ENCODE measurements around the gene DBP. TPM values are rescaled to one million over a fixed set of nuclear protein-coding genes. Genes with fewer than 3 reads are reported as not detected.

Gene DBP
- polyA plus RNA-seq, 2 of the 4 experiments (the other 2 are of a cell fraction): 2.5 to 3.8 TPM

DNA sequence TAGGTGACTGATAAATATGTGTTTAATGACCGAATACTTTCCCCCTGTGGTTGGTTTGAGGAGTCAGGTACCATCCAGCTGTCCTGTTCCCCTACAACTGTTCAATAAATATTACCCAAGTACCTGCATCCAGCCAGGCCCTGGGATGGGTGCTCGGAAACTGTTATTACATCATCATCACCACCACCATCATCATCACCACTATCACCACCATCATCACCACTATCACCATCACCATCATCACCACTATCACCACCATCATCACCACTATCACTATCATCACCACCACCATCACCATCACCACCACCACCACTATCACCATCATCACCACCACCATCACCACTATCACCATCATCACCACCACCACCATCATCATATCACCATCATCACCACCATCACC lies 31.6 kb upstream of the DBP start:
- no peak for ATAC-seq
- 77% methylated on average over 2 of the region's 2 CpGs for WGBS (ENCODE audit: missing lambda C conversion rate)
- TF ChIP-seq HOXA7 (CRISPR knock-in tag; IDR thresholded peaks at IDR 0.05): no peak
- no peak for TF ChIP-seq MAZ (IDR thresholded peaks at IDR 0.05; ENCODE audit: borderline replicate concordance, low read depth, low read length)
- TF ChIP-seq CBX2 (IDR thresholded peaks at IDR 0.05; ENCODE audit: borderline replicate concordance, low read depth): no peak
- CTCF ChIA-PET: interaction anchor here (2.2 to 2.6 kb wide), 2 partner anchors 23 to 70 kb away, joined by 8 to 9 read pairs; partner anchors contain the start of gene CA11
- no peak overlapping the region for H3K4me3 ChIP-seq
- no peak for FAIRE-seq
- POLR2A ChIA-PET: no interaction called here
- DNase-seq (ENCODE audit: low read depth in 1 of 2, low spot score in 1 of 2): no peak
- no peaks in the 10 kb centered on the region for H3K9me3 ChIP-seq
- H3K27ac ChIP-seq: no peak overlapping the region
- no peaks in the 10 kb centered on the region for H3K4me1 ChIP-seq
- H3K4me2 ChIP-seq: no peak overlapping the region

DNA sequence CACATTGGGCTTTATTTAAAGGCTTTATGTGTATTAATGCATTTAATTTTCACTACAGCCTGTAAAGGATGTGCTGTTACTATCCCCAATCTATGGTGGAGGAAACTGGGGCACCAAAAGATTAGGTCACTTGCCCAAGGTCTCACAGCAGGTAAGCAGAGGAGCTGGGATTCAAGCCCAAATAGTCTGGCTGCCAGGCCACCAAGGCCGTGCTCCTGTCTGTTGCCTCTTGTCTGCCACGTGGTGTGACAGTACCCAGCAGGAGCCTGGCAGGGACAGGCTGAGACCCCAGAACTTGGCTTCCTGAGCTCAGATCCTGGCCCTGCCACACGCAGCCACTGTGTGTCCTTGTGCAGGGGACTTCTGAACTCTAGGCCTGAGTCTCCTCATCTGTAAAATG lies 31.2 kb upstream of the DBP start:
- POLR2A ChIA-PET: no interaction called here
- CTCF ChIA-PET: interaction anchor here (2.2 to 7.8 kb wide), 3 partner anchors 8 to 70 kb away, joined by 8 to 68 read pairs (median 9); partner anchors contain the start of gene CA11
- 67% methylated on average over 3 of the region's 3 CpGs for WGBS (ENCODE audit: missing lambda C conversion rate)

DNA sequence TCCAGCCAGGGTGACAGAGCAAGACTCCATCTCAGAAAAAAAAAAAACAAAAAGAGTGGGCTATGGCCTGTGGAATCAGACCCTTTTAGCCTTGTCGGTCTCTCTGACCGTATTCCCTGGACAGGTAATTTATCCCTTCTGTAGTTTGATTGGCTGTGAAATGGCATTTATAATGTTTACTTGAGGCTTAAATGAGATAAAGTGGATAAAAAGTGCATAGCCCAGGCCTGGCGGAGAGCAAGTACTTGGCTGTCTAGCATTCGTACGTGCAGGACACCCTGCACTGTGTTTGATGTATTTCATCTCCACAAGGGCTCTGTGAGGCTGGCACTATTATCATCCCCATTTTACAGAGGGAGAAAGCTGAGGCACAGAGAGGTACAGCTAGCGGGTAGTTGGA lies 28.6 kb upstream of the DBP start:
- no peak overlapping the region for H3K27ac ChIP-seq
- POLR2A ChIA-PET: no interaction called here
- H3K4me1 ChIP-seq: no peaks in the 10 kb centered on the region
- DNase-seq (ENCODE audit: low read depth in 1 of 2, low spot score in 1 of 2) (no peak), FAIRE-seq (peak; percentile 13), ATAC-seq (no peak)
- CTCF ChIA-PET: interaction anchor here (1.1 to 7.8 kb wide), 3 partner anchors 10 to 20 kb away, joined by 4 to 68 read pairs (median 5); partner anchors contain the start of gene CA11
- no peak overlapping the region for H3K4me3 ChIP-seq
- WGBS (ENCODE audit: missing lambda C conversion rate): 86% methylated on average over 6 of the region's 6 CpGs
- no peak overlapping the region for H3K4me2 ChIP-seq
- H3K9me3 ChIP-seq: no peaks in the 10 kb centered on the region
- TF ChIP-seq PHF8 (IDR thresholded peaks at IDR 0.05; ENCODE audit: borderline replicate concordance, low read depth) (no peak), RNF2 (IDR thresholded peaks at IDR 0.05; ENCODE audit: borderline replicate concordance, low read depth) (no peak), TP53 (CRISPR knock-in tag; IDR thresholded peaks at IDR 0.05) (no peak), EHF (CRISPR knock-in tag; IDR thresholded peaks at IDR 0.05) (no peak), CHD2 (IDR thresholded peaks at IDR 0.05; ENCODE audit: low read length, partially characterized antibody) (no peak), CBX8 (IDR thresholded peaks at IDR 0.05) (no peak), POLR2A (IDR thresholded peaks at IDR 0.05; ENCODE audit: low read length) (no peak), CEBPB (IDR thresholded peaks at IDR 0.05) (no peak)
- TF ChIP-seq, protein P1, sequence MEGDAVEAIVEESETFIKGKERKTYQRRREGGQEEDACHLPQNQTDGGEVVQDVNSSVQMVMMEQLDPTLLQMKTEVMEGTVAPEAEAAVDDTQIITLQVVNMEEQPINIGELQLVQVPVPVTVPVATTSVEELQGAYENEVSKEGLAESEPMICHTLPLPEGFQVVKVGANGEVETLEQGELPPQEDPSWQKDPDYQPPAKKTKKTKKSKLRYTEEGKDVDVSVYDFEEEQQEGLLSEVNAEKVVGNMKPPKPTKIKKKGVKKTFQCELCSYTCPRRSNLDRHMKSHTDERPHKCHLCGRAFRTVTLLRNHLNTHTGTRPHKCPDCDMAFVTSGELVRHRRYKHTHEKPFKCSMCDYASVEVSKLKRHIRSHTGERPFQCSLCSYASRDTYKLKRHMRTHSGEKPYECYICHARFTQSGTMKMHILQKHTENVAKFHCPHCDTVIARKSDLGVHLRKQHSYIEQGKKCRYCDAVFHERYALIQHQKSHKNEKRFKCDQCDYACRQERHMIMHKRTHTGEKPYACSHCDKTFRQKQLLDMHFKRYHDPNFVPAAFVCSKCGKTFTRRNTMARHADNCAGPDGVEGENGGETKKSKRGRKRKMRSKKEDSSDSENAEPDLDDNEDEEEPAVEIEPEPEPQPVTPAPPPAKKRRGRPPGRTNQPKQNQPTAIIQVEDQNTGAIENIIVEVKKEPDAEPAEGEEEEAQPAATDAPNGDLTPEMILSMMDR (IDR thresholded peaks at IDR 0.05): no peak
- TF ChIP-seq, protein P2, sequence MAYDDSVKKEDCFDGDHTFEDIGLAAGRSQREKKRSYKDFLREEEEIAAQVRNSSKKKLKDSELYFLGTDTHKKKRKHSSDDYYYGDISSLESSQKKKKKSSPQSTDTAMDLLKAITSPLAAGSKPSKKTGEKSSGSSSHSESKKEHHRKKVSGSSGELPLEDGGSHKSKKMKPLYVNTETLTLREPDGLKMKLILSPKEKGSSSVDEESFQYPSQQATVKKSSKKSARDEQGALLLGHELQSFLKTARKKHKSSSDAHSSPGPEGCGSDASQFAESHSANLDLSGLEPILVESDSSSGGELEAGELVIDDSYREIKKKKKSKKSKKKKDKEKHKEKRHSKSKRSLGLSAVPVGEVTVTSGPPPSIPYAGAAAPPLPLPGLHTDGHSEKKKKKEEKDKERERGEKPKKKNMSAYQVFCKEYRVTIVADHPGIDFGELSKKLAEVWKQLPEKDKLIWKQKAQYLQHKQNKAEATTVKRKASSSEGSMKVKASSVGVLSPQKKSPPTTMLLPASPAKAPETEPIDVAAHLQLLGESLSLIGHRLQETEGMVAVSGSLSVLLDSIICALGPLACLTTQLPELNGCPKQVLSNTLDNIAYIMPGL (CRISPR knock-in tag; IDR thresholded peaks at IDR 0.05; ENCODE audit: borderline replicate concordance): no peak

More for the DNA sequence above, 31.2 kb upstream of the DBP start:
- H3K4me3 ChIP-seq: no peak overlapping the region
- no peak for FAIRE-seq
- H3K4me1 ChIP-seq: no peaks in the 10 kb centered on the region
- H3K27ac ChIP-seq: no peak overlapping the region
- no peak for ATAC-seq
- no peak for TF ChIP-seq NPAS2 (CRISPR knock-in tag; IDR thresholded peaks at IDR 0.05; ENCODE audit: borderline replicate concordance)
- TF ChIP-seq HEYL (CRISPR knock-in tag; IDR thresholded peaks at IDR 0.05): no peak
- no peak for TF ChIP-seq KDM5A (IDR thresholded peaks at IDR 0.05)
- no peak for TF ChIP-seq CBX8 (IDR thresholded peaks at IDR 0.05)
- no peak for TF ChIP-seq EHMT2 (IDR thresholded peaks at IDR 0.05; ENCODE audit: low read depth)
- no peak for TF ChIP-seq FOXS1 (CRISPR knock-in tag; IDR thresholded peaks at IDR 0.05)
- TF ChIP-seq HDAC2 (IDR thresholded peaks at IDR 0.05): no peak
- no peak for TF ChIP-seq HOXB13 (CRISPR knock-in tag; IDR thresholded peaks at IDR 0.05; ENCODE audit: low read depth)
- TF ChIP-seq, protein P3, sequence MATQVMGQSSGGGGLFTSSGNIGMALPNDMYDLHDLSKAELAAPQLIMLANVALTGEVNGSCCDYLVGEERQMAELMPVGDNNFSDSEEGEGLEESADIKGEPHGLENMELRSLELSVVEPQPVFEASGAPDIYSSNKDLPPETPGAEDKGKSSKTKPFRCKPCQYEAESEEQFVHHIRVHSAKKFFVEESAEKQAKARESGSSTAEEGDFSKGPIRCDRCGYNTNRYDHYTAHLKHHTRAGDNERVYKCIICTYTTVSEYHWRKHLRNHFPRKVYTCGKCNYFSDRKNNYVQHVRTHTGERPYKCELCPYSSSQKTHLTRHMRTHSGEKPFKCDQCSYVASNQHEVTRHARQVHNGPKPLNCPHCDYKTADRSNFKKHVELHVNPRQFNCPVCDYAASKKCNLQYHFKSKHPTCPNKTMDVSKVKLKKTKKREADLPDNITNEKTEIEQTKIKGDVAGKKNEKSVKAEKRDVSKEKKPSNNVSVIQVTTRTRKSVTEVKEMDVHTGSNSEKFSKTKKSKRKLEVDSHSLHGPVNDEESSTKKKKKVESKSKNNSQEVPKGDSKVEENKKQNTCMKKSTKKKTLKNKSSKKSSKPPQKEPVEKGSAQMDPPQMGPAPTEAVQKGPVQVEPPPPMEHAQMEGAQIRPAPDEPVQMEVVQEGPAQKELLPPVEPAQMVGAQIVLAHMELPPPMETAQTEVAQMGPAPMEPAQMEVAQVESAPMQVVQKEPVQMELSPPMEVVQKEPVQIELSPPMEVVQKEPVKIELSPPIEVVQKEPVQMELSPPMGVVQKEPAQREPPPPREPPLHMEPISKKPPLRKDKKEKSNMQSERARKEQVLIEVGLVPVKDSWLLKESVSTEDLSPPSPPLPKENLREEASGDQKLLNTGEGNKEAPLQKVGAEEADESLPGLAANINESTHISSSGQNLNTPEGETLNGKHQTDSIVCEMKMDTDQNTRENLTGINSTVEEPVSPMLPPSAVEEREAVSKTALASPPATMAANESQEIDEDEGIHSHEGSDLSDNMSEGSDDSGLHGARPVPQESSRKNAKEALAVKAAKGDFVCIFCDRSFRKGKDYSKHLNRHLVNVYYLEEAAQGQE (IDR thresholded peaks at IDR 0.05): no peak
- no peak for TF ChIP-seq NFE2L2 (conservative IDR thresholded peaks at IDR 0.05; ENCODE audit: low read length)
- TF ChIP-seq, protein P4, sequence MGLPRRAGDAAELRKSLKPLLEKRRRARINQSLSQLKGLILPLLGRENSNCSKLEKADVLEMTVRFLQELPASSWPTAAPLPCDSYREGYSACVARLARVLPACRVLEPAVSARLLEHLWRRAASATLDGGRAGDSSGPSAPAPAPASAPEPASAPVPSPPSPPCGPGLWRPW (IDR thresholded peaks at IDR 0.05): no peak
- TF ChIP-seq, protein P5, sequence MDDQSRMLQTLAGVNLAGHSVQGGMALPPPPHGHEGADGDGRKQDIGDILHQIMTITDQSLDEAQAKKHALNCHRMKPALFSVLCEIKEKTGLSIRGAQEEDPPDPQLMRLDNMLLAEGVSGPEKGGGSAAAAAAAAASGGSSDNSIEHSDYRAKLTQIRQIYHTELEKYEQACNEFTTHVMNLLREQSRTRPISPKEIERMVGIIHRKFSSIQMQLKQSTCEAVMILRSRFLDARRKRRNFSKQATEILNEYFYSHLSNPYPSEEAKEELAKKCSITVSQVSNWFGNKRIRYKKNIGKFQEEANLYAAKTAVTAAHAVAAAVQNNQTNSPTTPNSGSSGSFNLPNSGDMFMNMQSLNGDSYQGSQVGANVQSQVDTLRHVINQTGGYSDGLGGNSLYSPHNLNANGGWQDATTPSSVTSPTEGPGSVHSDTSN (IDR thresholded peaks at IDR 0.05): no peak
- no peak for TF ChIP-seq EP300 (IDR thresholded peaks at IDR 0.05)
- no peak for TF ChIP-seq HOXB5 (CRISPR knock-in tag; IDR thresholded peaks at IDR 0.05)
- no peak for TF ChIP-seq EHF (CRISPR knock-in tag; IDR thresholded peaks at IDR 0.05)
- no peak for TF ChIP-seq CBX2 (IDR thresholded peaks at IDR 0.05; ENCODE audit: borderline replicate concordance, low read depth)
- no peak for TF ChIP-seq BHLHE40 (IDR thresholded peaks at IDR 0.05; ENCODE audit: low read depth, low read length)
- TF ChIP-seq, protein P6, sequence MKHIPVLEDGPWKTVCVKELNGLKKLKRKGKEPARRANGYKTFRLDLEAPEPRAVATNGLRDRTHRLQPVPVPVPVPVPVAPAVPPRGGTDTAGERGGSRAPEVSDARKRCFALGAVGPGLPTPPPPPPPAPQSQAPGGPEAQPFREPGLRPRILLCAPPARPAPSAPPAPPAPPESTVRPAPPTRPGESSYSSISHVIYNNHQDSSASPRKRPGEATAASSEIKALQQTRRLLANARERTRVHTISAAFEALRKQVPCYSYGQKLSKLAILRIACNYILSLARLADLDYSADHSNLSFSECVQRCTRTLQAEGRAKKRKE (CRISPR knock-in tag; IDR thresholded peaks at IDR 0.05; ENCODE audit: low read depth): no peak
- TF ChIP-seq MAZ (IDR thresholded peaks at IDR 0.05; ENCODE audit: borderline replicate concordance, low read depth, low read length): no peak
- TF ChIP-seq PHF8 (IDR thresholded peaks at IDR 0.05; ENCODE audit: borderline replicate concordance, low read depth): no peak
- no peak for DNase-seq (ENCODE audit: low read depth in 1 of 2, low spot score in 1 of 2)
- H3K9me3 ChIP-seq: no peaks in the 10 kb centered on the region
- H3K4me2 ChIP-seq: no peak overlapping the region

Measured in A549 (cell line).